Measurements from ENCODE around the gene CRISPLD2. TPM values are rescaled to one million over a fixed set of nuclear protein-coding genes. Genes with fewer than 3 reads are reported as not detected.
"Not testable (repeated sequence)": the region's sequence is repeated elsewhere in the genome, so short reads cannot be mapped to it uniquely, and the experiment has no call there.

The CRISPLD2 gene
- total RNA-seq, 1 donor from 2014 or later, result not detected

DNA sequence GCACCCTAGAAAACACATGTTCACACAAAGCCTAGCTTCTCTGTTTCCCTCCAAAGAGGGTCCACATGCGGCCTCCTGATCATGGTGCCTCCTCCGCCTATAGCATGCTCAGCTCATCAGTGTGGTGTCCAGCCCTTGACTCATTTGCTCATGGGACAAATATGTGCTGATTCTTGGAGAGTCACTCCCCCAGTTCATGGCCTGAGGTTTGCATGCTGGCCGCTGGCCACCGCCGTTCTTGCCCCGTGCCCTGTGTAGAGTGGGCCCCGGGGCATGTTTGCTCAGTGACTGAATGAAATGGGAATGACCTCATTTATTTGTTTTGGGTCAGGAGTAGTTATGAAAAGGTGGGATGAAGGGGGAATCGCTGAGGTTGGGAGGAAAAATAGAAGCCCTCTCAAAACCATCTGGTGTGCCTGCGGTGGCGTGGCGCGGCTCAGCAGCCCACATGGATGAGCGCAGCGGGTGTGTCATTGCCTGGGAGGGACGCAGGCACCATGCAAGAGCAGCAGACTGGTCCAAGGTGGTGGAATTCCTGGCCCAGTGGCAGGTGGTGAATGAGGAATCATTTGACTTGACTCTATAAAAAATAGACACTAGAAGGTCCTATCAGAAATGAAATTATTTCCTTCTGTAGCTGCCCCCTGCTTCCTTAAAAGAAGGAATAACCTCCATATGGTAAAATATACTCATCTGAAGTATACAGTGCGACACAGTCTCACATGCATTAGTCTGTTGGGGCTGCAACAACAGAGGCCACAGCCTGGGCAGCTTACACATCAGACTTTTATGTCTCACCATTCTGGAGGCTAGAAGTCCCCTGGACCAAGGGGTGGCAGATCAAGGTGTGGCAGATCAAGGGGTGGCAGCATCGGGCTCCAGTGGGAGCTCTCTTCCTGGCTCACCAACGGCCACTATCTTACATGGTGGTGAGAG lies 31.7 kb downstream of the CRISPLD2 start:
- POLR2A ChIA-PET, result no interaction called here
- no peak for DNase-seq

GRCh38 chr16:84853534-84853933 lies 33.7 kb downstream of the CRISPLD2 start:
- TF ChIP-seq, protein P1, sequence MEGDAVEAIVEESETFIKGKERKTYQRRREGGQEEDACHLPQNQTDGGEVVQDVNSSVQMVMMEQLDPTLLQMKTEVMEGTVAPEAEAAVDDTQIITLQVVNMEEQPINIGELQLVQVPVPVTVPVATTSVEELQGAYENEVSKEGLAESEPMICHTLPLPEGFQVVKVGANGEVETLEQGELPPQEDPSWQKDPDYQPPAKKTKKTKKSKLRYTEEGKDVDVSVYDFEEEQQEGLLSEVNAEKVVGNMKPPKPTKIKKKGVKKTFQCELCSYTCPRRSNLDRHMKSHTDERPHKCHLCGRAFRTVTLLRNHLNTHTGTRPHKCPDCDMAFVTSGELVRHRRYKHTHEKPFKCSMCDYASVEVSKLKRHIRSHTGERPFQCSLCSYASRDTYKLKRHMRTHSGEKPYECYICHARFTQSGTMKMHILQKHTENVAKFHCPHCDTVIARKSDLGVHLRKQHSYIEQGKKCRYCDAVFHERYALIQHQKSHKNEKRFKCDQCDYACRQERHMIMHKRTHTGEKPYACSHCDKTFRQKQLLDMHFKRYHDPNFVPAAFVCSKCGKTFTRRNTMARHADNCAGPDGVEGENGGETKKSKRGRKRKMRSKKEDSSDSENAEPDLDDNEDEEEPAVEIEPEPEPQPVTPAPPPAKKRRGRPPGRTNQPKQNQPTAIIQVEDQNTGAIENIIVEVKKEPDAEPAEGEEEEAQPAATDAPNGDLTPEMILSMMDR (IDR thresholded peaks at IDR 0.05), result no peak
- ATAC-seq (ENCODE audit: low read depth) (no peak), DNase-seq (no peak)
- ChIA-PET POLR2A (no interaction called here), CTCF (no interaction called here)
- Mint-ChIP-seq H3K9me3 (peaks cover 5% of the 10 kb centered on the region), H3K27ac (no peak overlapping the region), H3K4me3 (no peak overlapping the region), H3K27me3 (peaks cover 6% of the 10 kb centered on the region), H3K36me3 (ENCODE audit: low read depth) (no peaks in the 10 kb centered on the region), H3K4me1 (no peaks in the 10 kb centered on the region)
- intact Hi-C loops (cut with micrococcal nuclease), result no loop called here

More for the DNA sequence above, 31.7 kb downstream of the CRISPLD2 start:
- H3K36me3 Mint-ChIP-seq (ENCODE audit: low read depth), result no peaks in the 10 kb centered on the region
- H3K27ac Mint-ChIP-seq, result no peak overlapping the region
- H3K4me1 Mint-ChIP-seq, result no peaks in the 10 kb centered on the region
- H3K27me3 Mint-ChIP-seq, result peaks cover 11% of the 10 kb centered on the region
- ATAC-seq (ENCODE audit: low read depth), result no peak
- H3K4me3 Mint-ChIP-seq, result no peak overlapping the region
- CTCF ChIA-PET, result no interaction called here
- TF ChIP-seq, protein P1 (IDR thresholded peaks at IDR 0.05), result no peak
- intact Hi-C loops (cut with micrococcal nuclease), result no loop called here
- H3K9me3 Mint-ChIP-seq, result peaks cover 5% of the 10 kb centered on the region

- ChIA-PET POLR2A (no interaction called here), CTCF (no interaction called here)
- ATAC-seq (ENCODE audit: low read depth) (no peak), DNase-seq (no peak)
- H3K27me3 Mint-ChIP-seq, result peaks cover 6% of the 10 kb centered on the region
- intact Hi-C loops (cut with micrococcal nuclease), result no loop called here
- peaks cover 11% of the 10 kb centered on the region for H3K9me3 Mint-ChIP-seq
- H3K4me3 Mint-ChIP-seq, result no peak overlapping the region
- H3K4me1 Mint-ChIP-seq, result no peaks in the 10 kb centered on the region
- TF ChIP-seq, protein P1 (IDR thresholded peaks at IDR 0.05), result no peak
- no peaks in the 10 kb centered on the region for H3K36me3 Mint-ChIP-seq (ENCODE audit: low read depth)
- H3K27ac Mint-ChIP-seq, result no peak overlapping the region
These were observed 35.0 kb downstream of the CRISPLD2 start for GRCh38 chr16:84854759-84855158.

- H3K36me3 Mint-ChIP-seq (ENCODE audit: low read depth); H3K27ac Mint-ChIP-seq; DNase-seq; ATAC-seq (ENCODE audit: low read depth); CTCF ChIA-PET; H3K4me3 Mint-ChIP-seq; H3K27me3 Mint-ChIP-seq; POLR2A ChIA-PET; H3K4me1 Mint-ChIP-seq; intact Hi-C loops (cut with micrococcal nuclease): not testable (repeated sequence)
- peaks cover 14% of the 10 kb centered on the region for H3K9me3 Mint-ChIP-seq
These were observed 35.8 kb downstream of the CRISPLD2 start for GRCh38 chr16:84855435-84856202.

DNA sequence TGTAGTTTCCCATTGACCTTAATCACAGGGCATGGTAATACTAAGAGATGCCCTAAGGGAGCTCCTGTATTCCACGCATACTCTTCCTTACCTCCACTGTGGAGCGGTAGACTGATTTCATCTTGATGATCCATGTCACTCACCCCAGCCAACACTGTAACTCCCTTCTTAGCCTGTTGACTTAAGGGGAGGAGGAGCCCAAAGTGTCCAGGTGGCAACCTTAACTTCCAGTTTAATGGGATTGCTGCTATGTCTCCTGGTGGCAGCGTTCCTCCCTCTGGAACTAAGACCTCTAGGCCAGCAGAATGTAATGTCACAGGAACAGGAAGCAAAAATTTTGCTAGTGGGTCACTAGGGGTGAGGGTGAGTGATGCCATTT lies 36.4 kb downstream of the CRISPLD2 start:
- CTCF ChIA-PET; POLR2A ChIA-PET; ATAC-seq (ENCODE audit: low read depth): not testable (repeated sequence)

GRCh38 chr16:84856811-84857210 lies 37.0 kb downstream of the CRISPLD2 start:
- peaks cover 11% of the 10 kb centered on the region for H3K9me3 Mint-ChIP-seq
- H3K4me1 Mint-ChIP-seq; intact Hi-C loops (cut with micrococcal nuclease); H3K27me3 Mint-ChIP-seq; POLR2A ChIA-PET; H3K4me3 Mint-ChIP-seq; DNase-seq; H3K27ac Mint-ChIP-seq; ATAC-seq (ENCODE audit: low read depth); CTCF ChIA-PET; H3K36me3 Mint-ChIP-seq (ENCODE audit: low read depth): not testable (repeated sequence)

More for the DNA sequence above, 36.4 kb downstream of the CRISPLD2 start:
- H3K36me3 Mint-ChIP-seq (ENCODE audit: low read depth); H3K27me3 Mint-ChIP-seq; H3K4me3 Mint-ChIP-seq; H3K27ac Mint-ChIP-seq; intact Hi-C loops (cut with micrococcal nuclease); H3K4me1 Mint-ChIP-seq; DNase-seq: not testable (repeated sequence)
- H3K9me3 Mint-ChIP-seq, result peaks cover 11% of the 10 kb centered on the region

Measured in activated B cell treated with CpG ODN at 0.5 μM for 24 hours (primary cell).